ENCODE measurements around the gene GHITM. TPM values are rescaled to one million over a fixed set of nuclear protein-coding genes. Genes with fewer than 3 reads are reported as not detected.
"Not testable (repeated sequence)": the region's sequence is repeated elsewhere in the genome, so short reads cannot be mapped to it uniquely, and the experiment has no call there.

Gene GHITM
- polyA plus RNA-seq, 3 donors: 161 to 165 (median 164) TPM

GRCh38 chr10:84135836-84136235 is 3.5 kb upstream of the GHITM start:
- DNase-seq: no peak

DNA sequence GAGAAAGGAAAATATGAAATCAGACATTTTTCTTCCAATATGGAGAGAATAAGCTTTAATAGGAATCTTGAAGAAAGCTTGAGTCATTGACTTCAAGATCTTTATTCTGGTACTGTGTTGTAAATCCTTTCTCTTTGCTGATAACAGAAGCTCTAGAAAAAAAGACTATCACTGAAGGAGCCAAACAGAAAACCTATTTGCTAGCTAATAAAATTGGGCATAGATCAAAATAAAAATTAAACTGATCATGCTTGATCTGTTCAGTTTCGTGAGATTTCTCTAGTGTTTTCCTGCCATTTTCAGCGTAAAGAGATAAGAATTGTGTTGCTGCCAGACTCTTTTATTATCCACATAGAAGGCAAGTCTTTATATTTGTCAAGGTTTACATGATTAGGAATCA is 1.5 kb upstream of the GHITM start:
- no peak for DNase-seq

DNA sequence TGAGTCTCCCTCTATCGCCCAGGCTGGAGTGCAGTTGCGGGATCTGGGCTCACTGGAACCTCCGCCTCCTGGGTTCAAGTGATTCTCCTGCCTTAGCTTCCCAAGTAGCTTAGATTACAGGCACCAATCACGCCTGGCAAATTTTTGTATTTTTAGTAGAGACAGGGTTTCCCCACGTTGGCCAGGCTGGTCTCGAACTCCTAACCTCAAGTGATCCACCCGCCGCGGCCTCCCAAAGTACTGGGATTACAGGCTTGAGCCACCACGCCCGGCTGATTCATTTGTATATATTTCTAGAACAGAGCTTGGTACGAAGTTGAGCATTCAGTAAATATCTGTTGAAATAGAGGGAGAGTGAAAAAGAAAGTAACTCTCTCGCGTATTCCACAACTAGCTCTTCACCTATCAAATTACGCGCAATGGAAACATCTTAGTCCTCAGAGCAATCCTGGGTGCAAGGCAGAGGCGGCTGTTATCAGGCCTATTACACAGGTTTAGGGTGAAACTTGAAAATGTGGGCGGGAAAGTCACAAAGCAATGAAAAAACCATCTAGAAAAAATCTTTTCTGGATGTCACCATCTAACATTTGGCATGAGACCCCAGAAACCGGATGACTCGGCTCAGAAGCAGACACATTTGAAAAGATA is 707 bp upstream of the GHITM start:
- no peak for DNase-seq

- DNase-seq: no peak
These were observed 699 bp downstream of the GHITM start for GRCh38 chr10:84140036-84140379.

GRCh38 chr10:84147347-84147746 is 8.0 kb downstream of the GHITM start:
- DNase-seq: no peak

DNA sequence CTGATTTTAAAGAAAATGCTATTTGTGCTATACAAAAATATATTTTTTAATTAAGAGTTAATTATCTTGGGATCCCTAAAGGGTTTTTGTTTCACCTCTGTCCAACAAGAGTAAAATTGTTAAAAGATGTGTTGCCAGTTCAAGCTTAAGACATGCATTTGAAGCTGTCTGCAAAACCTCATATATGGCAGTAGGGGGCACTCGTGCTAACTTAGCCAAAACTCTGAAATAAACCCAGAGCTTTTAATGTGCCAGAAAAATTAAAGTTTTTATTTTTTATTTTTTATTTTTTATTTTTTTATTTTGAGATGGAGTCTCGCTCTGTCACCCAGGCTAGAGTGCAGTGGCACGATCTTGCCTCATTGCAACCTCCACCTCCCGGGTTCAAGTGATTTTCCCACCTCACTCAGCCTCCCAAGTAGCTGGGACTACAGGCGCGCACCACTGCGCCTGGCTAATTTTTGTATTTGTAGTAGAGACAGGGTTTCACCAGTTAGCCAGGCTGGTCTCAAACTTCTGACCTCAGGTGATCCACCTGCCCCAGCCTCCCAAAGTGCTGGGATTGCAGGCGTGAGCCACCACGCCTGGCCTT is 8.8 kb downstream of the GHITM start:
- not testable (repeated sequence) for DNase-seq

- DNase-seq: no peak
These were observed 10.5 kb downstream of the GHITM start for GRCh38 chr10:84149854-84150253.

DNA sequence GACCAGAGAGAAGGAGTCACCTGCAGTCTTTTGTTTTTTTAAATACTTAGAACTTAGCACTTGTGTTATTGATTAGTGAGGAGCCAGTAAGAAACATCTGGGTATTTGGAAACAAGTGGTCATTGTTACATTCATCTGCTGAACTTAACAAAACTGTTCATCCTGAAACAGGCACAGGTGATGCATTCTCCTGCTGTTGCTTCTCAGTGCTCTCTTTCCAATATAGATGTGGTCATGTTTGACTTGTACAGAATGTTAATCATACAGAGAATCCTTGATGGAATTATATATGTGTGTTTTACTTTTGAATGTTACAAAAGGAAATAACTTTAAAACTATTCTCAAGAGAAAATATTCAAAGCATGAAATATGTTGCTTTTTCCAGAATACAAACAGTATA is 13.5 kb downstream of the GHITM start:
- no peak for DNase-seq

GRCh38 chr10:84155521-84155920 is 16.2 kb downstream of the GHITM start:
- no peak for DNase-seq

DNA sequence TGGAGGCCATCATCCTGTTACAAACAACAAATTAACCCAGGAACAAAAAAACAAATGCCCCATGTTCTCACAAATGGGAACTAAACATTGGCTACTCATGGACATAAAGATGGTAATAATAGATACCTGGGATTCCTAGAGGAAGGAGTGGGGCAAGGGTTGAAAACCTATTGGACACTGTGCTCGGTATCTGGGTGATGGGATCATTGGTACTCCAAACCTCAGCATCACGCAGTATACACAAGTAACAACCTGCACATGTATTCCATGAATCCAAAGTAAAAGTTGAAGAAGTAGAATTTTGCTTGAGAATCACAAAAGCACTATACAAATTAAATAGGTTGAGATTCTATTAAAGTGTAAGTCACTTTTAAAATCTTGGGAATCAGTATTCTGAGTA is 16.7 kb downstream of the GHITM start:
- DNase-seq: no peak

DNA sequence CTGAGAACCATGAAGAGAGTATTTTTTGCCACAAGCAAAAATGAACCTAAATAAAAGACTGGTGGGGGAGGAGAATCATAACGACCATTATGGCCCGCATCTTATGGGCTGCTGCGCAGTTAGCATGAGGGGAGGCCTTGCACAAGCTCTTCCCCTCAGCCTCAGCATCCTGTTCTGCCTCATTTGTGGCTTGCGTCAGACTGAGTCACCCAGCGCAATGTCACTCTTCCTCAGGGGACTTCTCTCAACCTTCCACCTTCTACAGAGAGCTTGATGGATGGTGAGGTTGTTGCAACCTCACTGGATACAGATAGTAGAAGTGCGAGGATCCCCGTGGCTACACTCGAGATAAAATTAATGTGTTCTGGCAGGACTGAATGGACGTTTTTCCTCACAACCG is 17.5 kb downstream of the GHITM start:
- no peak for DNase-seq

DNA sequence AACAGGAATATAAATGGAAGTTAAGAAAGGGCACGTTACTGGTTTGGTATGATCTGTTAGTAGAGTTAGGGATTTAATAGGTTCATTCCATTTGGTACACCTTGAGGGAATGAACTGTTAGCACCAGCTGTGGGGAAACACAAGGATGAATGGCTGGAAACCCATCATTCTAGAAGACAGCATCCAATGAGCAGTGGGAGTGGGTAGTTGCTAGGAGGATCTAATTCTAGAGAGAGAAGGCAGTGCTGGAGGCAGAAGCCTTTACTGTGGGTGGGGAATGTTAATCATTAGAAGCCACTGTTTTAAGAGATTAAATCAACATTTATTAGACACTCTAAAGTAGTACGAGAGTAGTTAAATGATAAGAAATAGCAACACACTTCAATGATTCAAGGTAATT is 18.8 kb downstream of the GHITM start:
- DNase-seq: no peak

GRCh38 chr10:84158550-84158949 is 19.2 kb downstream of the GHITM start:
- DNase-seq: no peak

- DNase-seq: no peak
These were observed 19.9 kb downstream of the GHITM start for GRCh38 chr10:84159076-84159685.

- DNase-seq: no peak
These were observed 21.5 kb downstream of the GHITM start for GRCh38 chr10:84160663-84161362.

DNA sequence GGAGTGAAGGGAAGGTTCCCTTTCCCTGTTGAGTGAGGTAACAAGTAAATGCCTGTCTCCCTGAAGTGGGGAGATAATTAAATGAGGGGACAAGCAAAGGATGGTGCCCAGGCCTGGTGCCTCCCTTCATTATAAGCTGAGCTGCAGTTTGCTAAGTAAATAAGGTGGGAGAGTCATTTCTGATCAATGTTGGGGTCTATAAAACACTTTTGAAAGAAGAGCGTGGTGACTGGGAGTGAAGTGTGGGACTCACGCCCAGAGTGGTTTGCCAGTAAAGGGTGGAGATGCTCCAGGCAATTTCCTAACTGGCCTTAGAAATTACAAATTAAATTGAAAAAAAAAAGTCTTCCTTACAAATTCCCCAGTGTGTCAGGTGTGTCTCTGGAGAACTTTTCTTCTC is 24.7 kb downstream of the GHITM start:
- DNase-seq: no peak

GRCh38 chr10:84164442-84164841 is 25.1 kb downstream of the GHITM start:
- no peak for DNase-seq

DNA sequence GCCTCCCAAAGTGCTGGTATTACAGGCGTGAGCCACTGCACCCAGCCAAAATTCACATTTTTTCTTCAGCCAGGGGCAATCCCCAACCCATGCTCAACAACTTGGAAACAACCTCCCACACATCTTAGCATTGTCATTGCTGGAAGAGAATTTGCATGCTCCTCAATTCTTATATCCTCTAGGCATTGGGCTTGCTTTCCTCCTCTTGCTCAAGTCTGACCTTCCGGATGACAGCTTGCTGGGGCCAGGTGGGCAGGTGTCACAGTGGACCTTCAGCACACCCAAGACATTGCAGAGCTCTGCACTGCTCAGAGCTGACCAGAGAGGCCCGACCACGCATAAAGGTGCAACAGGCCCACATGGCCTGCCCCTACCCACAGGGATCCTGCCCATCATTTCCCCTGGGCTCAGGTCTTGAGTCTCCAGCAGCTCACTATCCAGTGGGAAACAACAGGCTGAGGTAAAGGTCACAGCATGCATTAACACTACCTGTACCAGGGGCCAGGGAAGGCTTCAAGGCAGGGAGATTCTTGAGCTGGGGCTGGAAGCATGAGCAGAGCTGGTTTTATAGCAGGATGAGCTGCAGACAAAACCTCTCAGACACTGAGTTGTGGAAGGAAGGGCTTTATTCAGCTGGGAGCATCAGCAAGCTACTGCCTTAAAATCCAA is 27.4 kb downstream of the GHITM start:
- no peak for DNase-seq

GRCh38 chr10:84167289-84167653 is 28.0 kb downstream of the GHITM start:
- not testable (repeated sequence) for DNase-seq

GRCh38 chr10:84168382-84168781 is 29.1 kb downstream of the GHITM start:
- not testable (repeated sequence) for DNase-seq

GRCh38 chr10:84171237-84171636 is 31.9 kb downstream of the GHITM start:
- DNase-seq: not testable (repeated sequence)

DNA sequence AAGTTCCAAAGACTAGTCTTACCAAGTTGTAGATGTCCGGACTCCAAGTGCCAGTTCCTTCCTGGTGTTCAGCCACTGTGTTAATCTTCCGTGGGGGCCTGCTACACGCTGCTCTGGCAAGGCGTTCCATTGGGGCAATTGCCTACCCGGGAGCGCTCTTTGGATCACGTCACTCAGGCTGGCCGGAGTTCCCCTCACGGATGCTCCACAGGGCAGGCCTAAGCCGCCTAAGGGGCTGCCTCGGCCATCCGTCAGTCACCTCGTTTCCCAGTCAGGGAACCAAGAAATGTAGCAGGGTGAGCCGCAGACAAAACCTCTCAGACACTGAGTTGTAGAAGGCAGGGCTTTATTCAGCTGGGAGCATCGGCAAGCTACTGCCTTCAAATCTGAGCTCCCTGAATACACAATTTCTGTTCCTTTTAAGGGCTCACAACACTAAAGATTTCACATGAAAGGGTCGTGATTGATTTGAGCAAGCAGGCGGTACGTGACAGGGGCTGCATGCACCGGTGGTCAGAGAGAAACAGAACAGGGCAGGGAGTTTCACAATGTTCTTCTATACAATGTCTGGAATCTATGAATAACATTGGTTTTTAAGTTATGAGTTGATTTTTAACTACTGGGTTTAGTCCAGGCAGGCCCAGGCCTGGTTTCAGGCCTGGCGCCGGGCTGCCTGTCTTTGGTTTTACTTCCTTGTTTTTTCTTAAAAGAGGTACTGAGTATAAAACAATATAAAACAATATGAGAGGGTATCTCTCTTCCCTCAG is 32.6 kb downstream of the GHITM start:
- not testable (repeated sequence) for DNase-seq
